Dorsolateral prefrontal cortex (tissue), 118 donors: ENCODE data around the gene OSBPL1A. TPM values are rescaled to one million over a fixed set of nuclear protein-coding genes. Genes with fewer than 3 reads are reported as not detected.

Experiments
- microRNA-seq, 43 experiments: library from miRNA; unstranded; fragments of <30 nt; microRNA quantifications; one replicate each; pipeline ENCODE4 v1.2.0, GENCODE V29; 2022
- total RNA-seq, 120 experiments: library from RNA; stranded (reverse); gene quantifications; one replicate each; pipeline versions ENCODE4 v1.2.3 to v1.2.4, GENCODE V29; 2022

OSBPL1A gene
- total RNA-seq, 120 experiments from 2014 or later, result 142 to 238 (median 196) TPM

Small RNA genes within 50 kb of the gene (microRNA-seq; reads per million reads assigned to microRNA genes)
- 0 to 6.2 (median 1.2) reads per million in 43 experiments for gene MIR320C2

Other genes with a start within 250 kb of the OSBPL1A start
- gene IMPACT, start 28.8 kb upstream of the OSBPL1A start, total RNA-seq, result 10 to 100 TPM; 11.2 to 34.4 (median 22.7) TPM
- gene HRH4, start 62.8 kb upstream of the OSBPL1A start, total RNA-seq, result 1 to 10 TPM in 3 of 120 experiments, under 1 TPM in 39, not detected in 78; 0.11 to 1.3 (median 0.38) TPM